ENCODE data around the gene PDAP1. TPM values are rescaled to one million over a fixed set of nuclear protein-coding genes. Genes with fewer than 3 reads are reported as not detected.

The PDAP1 gene
- total and polyA plus RNA-seq, 9 of the 15 experiments (the other 6 are each of a cell fraction or from before 2014, with no cell fraction given): 10.2 to 315 (median 129) TPM

- TF ChIP-seq, protein P1, sequence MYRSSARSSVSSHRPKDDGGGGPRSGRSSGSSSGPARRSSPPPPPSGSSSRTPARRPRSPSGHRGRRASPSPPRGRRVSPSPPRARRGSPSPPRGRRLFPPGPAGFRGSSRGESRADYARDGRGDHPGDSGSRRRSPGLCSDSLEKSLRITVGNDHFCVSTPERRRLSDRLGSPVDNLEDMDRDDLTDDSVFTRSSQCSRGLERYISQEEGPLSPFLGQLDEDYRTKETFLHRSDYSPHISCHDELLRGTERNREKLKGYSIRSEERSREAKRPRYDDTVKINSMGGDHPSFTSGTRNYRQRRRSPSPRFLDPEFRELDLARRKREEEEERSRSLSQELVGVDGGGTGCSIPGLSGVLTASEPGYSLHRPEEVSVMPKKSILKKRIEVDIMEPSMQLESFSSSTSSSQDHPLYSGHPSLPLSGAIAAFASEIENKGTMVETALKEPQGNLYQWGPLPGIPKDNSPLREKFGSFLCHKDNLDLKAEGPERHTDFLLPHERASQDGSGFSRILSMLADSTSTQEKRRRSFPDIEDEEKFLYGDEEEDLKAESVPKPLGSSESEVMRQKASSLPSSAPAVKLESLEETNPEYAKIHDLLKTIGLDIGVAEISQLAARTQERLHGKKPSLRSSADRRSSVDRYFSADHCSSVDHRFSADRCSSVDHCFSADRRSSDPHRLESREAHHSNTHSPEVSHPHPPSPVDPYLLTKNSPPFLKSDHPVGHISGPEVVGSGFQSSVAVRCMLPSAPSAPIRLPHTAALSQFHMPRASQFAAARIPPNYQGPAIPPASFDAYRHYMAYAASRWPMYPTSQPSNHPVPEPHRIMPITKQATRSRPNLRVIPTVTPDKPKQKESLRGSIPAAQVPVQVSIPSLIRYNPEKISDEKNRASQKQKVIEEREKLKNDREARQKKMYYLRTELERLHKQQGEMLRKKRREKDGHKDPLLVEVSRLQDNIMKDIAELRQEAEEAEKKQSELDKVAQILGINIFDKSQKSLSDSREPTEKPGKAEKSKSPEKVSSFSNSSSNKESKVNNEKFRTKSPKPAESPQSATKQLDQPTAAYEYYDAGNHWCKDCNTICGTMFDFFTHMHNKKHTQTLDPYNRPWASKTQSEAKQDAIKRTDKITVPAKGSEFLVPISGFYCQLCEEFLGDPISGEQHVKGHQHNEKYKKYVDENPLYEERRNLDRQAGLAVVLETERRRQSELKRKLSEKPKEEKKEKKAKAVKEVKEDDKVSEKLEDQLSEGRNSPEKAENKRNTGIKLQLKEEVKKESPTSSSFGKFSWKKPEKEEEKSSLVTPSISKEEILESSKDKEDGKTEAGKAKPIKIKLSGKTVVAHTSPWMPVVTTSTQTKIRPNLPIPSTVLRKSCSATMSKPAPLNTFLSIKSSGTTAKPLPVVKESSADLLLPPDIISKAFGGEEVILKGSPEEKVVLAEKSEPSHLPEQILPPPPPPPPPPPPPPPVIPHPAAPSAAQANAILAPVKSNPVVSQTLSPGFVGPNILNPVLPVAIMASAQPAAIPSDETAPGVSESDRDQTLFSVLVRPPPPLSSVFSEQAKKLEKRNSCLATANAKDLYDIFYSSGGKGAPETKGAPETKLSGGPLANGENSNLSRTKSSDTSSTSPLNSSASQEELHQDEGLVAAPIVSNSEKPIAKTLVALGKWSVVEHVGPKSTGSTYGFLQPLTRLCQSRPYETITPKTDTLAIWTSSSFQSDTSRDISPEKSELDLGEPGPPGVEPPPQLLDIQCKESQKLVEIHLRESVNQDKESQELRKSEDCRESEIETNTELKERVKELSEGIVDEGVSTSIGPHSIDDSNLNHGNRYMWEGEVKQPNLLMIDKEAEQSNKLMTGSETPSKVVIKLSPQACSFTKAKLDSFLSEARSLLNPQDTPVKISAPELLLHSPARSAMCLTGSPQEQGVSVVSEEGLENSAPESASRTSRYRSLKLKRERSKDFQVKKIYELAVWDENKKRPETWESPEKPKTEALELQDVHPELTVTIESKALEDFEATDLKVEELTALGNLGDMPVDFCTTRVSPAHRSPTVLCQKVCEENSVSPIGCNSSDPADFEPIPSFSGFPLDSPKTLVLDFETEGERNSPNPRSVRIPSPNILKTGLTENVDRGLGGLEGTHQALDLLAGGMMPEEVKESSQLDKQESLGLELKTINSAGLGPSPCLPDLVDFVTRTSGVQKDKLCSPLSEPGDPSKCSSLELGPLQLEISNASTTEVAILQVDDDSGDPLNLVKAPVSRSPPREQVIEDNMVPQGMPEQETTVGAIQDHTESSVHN (IDR thresholded peaks at IDR 0.05; ENCODE audit: borderline replicate concordance in 1 of 2, low read depth in 1 of 2): no peak
- TF ChIP-seq GABPB1 (CRISPR knock-in tag; IDR thresholded peaks at IDR 0.05) (peak; percentile 94), ZNF347 (CRISPR knock-in tag; IDR thresholded peaks at IDR 0.05; ENCODE audit: low read depth) (no peak), MEF2D (tag; conservative IDR thresholded peaks at IDR 0.05; ENCODE audit: low read depth) (no peak; the same call in 1 of the 2 replicates), ZNF165 (CRISPR knock-in tag; IDR thresholded peaks at IDR 0.05; ENCODE audit: borderline replicate concordance) (no peak), MAFF (IDR thresholded peaks at IDR 0.05; ENCODE audit: low read length) (no peak), POLR3A (IDR thresholded peaks at IDR 0.05; ENCODE audit: borderline replicate concordance, extremely low read depth, insufficient read depth, insufficient read length) (no peak), TCF7L2 (IDR thresholded peaks at IDR 0.05; ENCODE audit: low read depth, low read length) (0 out of 2 replicates have a peak, but pooled peaks have one; percentile 44), ZNF431 (CRISPR knock-in tag; IDR thresholded peaks at IDR 0.05) (no peak), CLOCK (CRISPR knock-in tag; IDR thresholded peaks at IDR 0.05; ENCODE audit: borderline replicate concordance) (0 out of 2 replicates have a peak, but pooled peaks have one; percentile 10), PCBP2 (IDR thresholded peaks at IDR 0.05; ENCODE audit: low read depth, low read length, poor library complexity, severe bottlenecking) (no peak), ZNF212 (CRISPR knock-in tag; IDR thresholded peaks at IDR 0.05) (no peak), GATAD2B (IDR thresholded peaks at IDR 0.05; ENCODE audit: borderline replicate concordance) (no peak; the same call in 1 of the 2 replicates), ADNP (tag; IDR thresholded peaks at IDR 0.05) (no peak), POLR2AphosphoS5 (IDR thresholded peaks at IDR 0.05; ENCODE audit: control insufficient read depth, insufficient read depth, low read depth, low read length) (peak; percentile 86; the same call in 1 of the 2 replicates), CSDE1 (IDR thresholded peaks at IDR 0.05) (0 out of 4 replicates have a peak, but pooled peaks of 1 of the 2 experiments have one; percentile 45)
These were observed at the start of gene PDAP1, which contains the start of gene BUD31 (continued) for GRCh38 chr7:99408379-99409191.

Data from K562 (cell line).